Measurements from ENCODE around the gene PLCH1.

The PLCH1 gene

GRCh38 chr3:155520463-155520862, 224.4 kb downstream of the PLCH1 start:
- TF ChIP-seq EZH2 (IDR thresholded peaks at IDR 0.05; ENCODE audit: borderline replicate concordance, low read depth, low read length, severe bottlenecking) (no peak), CTCF (IDR thresholded peaks at IDR 0.05; ENCODE audit: borderline replicate concordance, extremely low read depth, low read length, poor library complexity, severe bottlenecking) (no peak)
- Histone ChIP-seq H3K4me2 (ENCODE audit: insufficient read depth, low read length) (no peak overlapping the region), H3K27me3 (ENCODE audit: insufficient read depth, low read length, poor library complexity) (no peaks in the 10 kb centered on the region)

GRCh38 chr3:155519078-155519477, 225.8 kb downstream of the PLCH1 start:
- Histone ChIP-seq H3K9me3 (ENCODE audit: insufficient read depth, low read length, severe bottlenecking) (no peaks in the 10 kb centered on the region), H3K4me2 (ENCODE audit: insufficient read depth, low read length) (no peak overlapping the region)
- ATAC-seq (ENCODE audit: insufficient read depth, low read depth), result peak; percentile 78

More at GRCh38 chr3:155520463-155520862, 224.4 kb downstream of the PLCH1 start:
- Histone ChIP-seq H3K9me3 (ENCODE audit: insufficient read depth, low read length, severe bottlenecking) (no peaks in the 10 kb centered on the region), H3K27ac (ENCODE audit: low read length) (peak overlapping the region; percentile 3; the same call in 1 of the 2 replicates), H3K79me2 (ENCODE audit: insufficient read depth, low read length) (peaks cover 68% of the 10 kb centered on the region), H3K4me3 (ENCODE audit: low read depth in 1 of 2, low read length in 2 of 2) (no peak overlapping the region), H3K9ac (ENCODE audit: low read depth, low read length) (no peak overlapping the region), H4K20me1 (ENCODE audit: insufficient read depth, low read length) (peaks cover 2% of the 10 kb centered on the region; the same call in 1 of the 2 replicates), H3K4me1 (ENCODE audit: insufficient read depth, low read length) (peaks cover 11% of the 10 kb centered on the region), H3K36me3 (ENCODE audit: insufficient read depth, low read length) (peaks cover 92% of the 10 kb centered on the region), H2AFZ (ENCODE audit: low read depth, low read length) (no peak overlapping the region)
- ATAC-seq (ENCODE audit: insufficient read depth, low read depth) (no peak), DNase-seq (no peak)

GRCh38 chr3:155517903-155518302, 227.0 kb downstream of the PLCH1 start:
- Histone ChIP-seq H3K4me1 (ENCODE audit: insufficient read depth, low read length) (peaks cover 11% of the 10 kb centered on the region), H2AFZ (ENCODE audit: low read depth, low read length) (no peak overlapping the region), H3K9ac (ENCODE audit: low read depth, low read length) (no peak overlapping the region), H3K27ac (ENCODE audit: low read length) (no peak overlapping the region), H3K4me3 (ENCODE audit: low read depth in 1 of 2, low read length in 2 of 2) (no peak overlapping the region), H4K20me1 (ENCODE audit: insufficient read depth, low read length) (peaks cover 2% of the 10 kb centered on the region; the same call in 1 of the 2 replicates), H3K79me2 (ENCODE audit: insufficient read depth, low read length) (peaks cover 61% of the 10 kb centered on the region), H3K9me3 (ENCODE audit: insufficient read depth, low read length, severe bottlenecking) (peaks cover 9% of the 10 kb centered on the region), H3K36me3 (ENCODE audit: insufficient read depth, low read length) (peaks cover 94% of the 10 kb centered on the region), H3K4me2 (ENCODE audit: insufficient read depth, low read length) (no peak overlapping the region), H3K27me3 (ENCODE audit: insufficient read depth, low read length, poor library complexity) (no peaks in the 10 kb centered on the region)
- DNase-seq, result no peak
- TF ChIP-seq CTCF (IDR thresholded peaks at IDR 0.05; ENCODE audit: borderline replicate concordance, extremely low read depth, low read length, poor library complexity, severe bottlenecking), result no peak
- TF ChIP-seq EZH2 (IDR thresholded peaks at IDR 0.05; ENCODE audit: borderline replicate concordance, low read depth, low read length, severe bottlenecking), result no peak
- ATAC-seq (ENCODE audit: insufficient read depth, low read depth), result no peak

More at GRCh38 chr3:155519078-155519477, 225.8 kb downstream of the PLCH1 start:
- peaks cover 2% of the 10 kb centered on the region; the same call in 1 of the 2 replicates for H4K20me1 ChIP-seq (ENCODE audit: insufficient read depth, low read length)
- H3K27ac ChIP-seq (ENCODE audit: low read length), result peak overlapping the region; percentile 48
- no peak overlapping the region for H2AFZ ChIP-seq (ENCODE audit: low read depth, low read length)
- TF ChIP-seq CTCF (IDR thresholded peaks at IDR 0.05; ENCODE audit: borderline replicate concordance, extremely low read depth, low read length, poor library complexity, severe bottlenecking) (no peak), EZH2 (IDR thresholded peaks at IDR 0.05; ENCODE audit: borderline replicate concordance, low read depth, low read length, severe bottlenecking) (no peak)
- H3K36me3 ChIP-seq (ENCODE audit: insufficient read depth, low read length), result peaks cover 93% of the 10 kb centered on the region
- peak; percentile 43 for DNase-seq
- peaks cover 64% of the 10 kb centered on the region for H3K79me2 ChIP-seq (ENCODE audit: insufficient read depth, low read length)
- H3K27me3 ChIP-seq (ENCODE audit: insufficient read depth, low read length, poor library complexity), result no peaks in the 10 kb centered on the region
- H3K4me1 ChIP-seq (ENCODE audit: insufficient read depth, low read length), result peaks cover 11% of the 10 kb centered on the region
- no peak overlapping the region for H3K4me3 ChIP-seq (ENCODE audit: low read depth in 1 of 2, low read length in 2 of 2)
- H3K9ac ChIP-seq (ENCODE audit: low read depth, low read length), result no peak overlapping the region

Measured in DND-41 (cell line).